Gastrocnemius medialis (tissue), 4 donors: ENCODE data around the gene MTR.

Experiments used
- POLR2A ChIP-seq, 2 donors: fragments of 450-650 bp; IDR thresholded peaks; one replicate each; pipeline ENCODE4 v1.6.1; 2017; ENCODE audit warnings: antibody characterized with exemption in 2 of 2, mild to moderate bottlenecking in 2 of 2, moderate library complexity in 2 of 2
- TF ChIP-seq, protein P1 (sequence below), 5 experiments: fragments of 450-650 bp in 3 of 5; fragments of 200-600 bp in 2 of 5; sonication (generic) in 2 of 5; IDR thresholded peaks in 4 of 5; conservative IDR thresholded peaks in 1 of 5; 1 replicate in 4 of 5; 2 replicates in 1 of 5; pipeline ENCODE4 v1.5.1; 2016 to 2019; ENCODE audit warnings: antibody characterized with exemption in 5 of 5, mild to moderate bottlenecking in 3 of 5, moderate library complexity in 3 of 5

DNA sequence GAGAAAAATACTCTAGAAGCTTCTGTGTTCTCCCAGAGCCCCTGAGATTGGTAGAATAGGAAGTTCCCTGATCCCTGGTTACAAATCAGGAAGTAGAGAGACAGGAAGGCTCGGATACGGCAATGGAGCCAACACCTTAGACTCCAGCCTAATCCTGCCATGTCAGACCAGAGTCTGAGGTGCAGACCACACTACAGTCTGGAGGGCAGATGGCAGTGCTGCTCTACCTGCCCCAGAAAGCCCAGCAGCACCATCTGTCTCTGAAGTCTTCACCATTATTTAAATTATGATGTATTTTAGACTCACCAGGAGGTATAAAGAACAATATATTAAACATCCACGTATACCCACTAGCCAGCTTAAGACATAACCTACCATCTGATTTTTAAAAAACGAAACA lies 93.0 kb downstream of the MTR start:
- TF ChIP-seq, protein P1, sequence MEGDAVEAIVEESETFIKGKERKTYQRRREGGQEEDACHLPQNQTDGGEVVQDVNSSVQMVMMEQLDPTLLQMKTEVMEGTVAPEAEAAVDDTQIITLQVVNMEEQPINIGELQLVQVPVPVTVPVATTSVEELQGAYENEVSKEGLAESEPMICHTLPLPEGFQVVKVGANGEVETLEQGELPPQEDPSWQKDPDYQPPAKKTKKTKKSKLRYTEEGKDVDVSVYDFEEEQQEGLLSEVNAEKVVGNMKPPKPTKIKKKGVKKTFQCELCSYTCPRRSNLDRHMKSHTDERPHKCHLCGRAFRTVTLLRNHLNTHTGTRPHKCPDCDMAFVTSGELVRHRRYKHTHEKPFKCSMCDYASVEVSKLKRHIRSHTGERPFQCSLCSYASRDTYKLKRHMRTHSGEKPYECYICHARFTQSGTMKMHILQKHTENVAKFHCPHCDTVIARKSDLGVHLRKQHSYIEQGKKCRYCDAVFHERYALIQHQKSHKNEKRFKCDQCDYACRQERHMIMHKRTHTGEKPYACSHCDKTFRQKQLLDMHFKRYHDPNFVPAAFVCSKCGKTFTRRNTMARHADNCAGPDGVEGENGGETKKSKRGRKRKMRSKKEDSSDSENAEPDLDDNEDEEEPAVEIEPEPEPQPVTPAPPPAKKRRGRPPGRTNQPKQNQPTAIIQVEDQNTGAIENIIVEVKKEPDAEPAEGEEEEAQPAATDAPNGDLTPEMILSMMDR (IDR thresholded peaks at IDR 0.05 in 4 of 5, conservative IDR thresholded peaks at IDR 0.05 in 1 of 5), result no peak
- no peak for TF ChIP-seq POLR2A (IDR thresholded peaks at IDR 0.05)
